NCI-H460 (cell line): Measurements from ENCODE around the gene ANP32B. TPM values are rescaled to one million over a fixed set of nuclear protein-coding genes. Genes with fewer than 3 reads are reported as not detected.
"Not testable (repeated sequence)": the region's sequence is repeated elsewhere in the genome, so short reads cannot be mapped to it uniquely, and the experiment has no call there.

Source experiments
- DNase-seq: peaks from one replicate; pipeline ENCODE4 v3.0.0-alpha.2; 2016; ENCODE audit warnings: low read depth; ENCODE audit errors: extremely low read depth
- total RNA-seq: library from RNA; depleted of rRNA; stranded (reverse); fragments of >200 nt; shearing (Covaris generic); gene quantifications from 2 replicates; pipeline ENCODE4 v1.2.3, GENCODE V29; 2014

The ANP32B gene
- total RNA-seq, 1 experiment from 2014 or later, result 34.6 TPM

GRCh38 chr9:97962575-97962974 lies 20.6 kb upstream of the ANP32B start:
- no peak for DNase-seq

- DNase-seq, result no peak
Observed at GRCh38 chr9:97963232-97963631, 19.9 kb upstream of the ANP32B start.

- DNase-seq, result no peak
Observed at GRCh38 chr9:97964901-97965300, 18.2 kb upstream of the ANP32B start.

GRCh38 chr9:97966493-97966892 lies 16.6 kb upstream of the ANP32B start:
- no peak for DNase-seq

GRCh38 chr9:97969014-97969413 lies 14.1 kb upstream of the ANP32B start:
- no peak for DNase-seq

- DNase-seq, result no peak
Observed at GRCh38 chr9:97970165-97970564, 13.0 kb upstream of the ANP32B start.

GRCh38 chr9:97972753-97973152 lies 10.4 kb upstream of the ANP32B start:
- no peak for DNase-seq

GRCh38 chr9:97975376-97975775 lies 7.8 kb upstream of the ANP32B start:
- no peak for DNase-seq

- not testable (repeated sequence) for DNase-seq
Observed at GRCh38 chr9:97976633-97977032, 6.5 kb upstream of the ANP32B start.

GRCh38 chr9:97978371-97979130 lies 4.6 kb upstream of the ANP32B start:
- DNase-seq, result no peak

- DNase-seq, result no peak
Observed at GRCh38 chr9:97979788-97980478, 3.2 kb upstream of the ANP32B start.

- DNase-seq, result peak; percentile 7
Observed at GRCh38 chr9:97980479-97980803, 2.7 kb upstream of the ANP32B start.

- DNase-seq, result no peak
Observed at GRCh38 chr9:97980918-97981845, 2.0 kb upstream of the ANP32B start.

GRCh38 chr9:97981846-97982682 lies 1.1 kb upstream of the ANP32B start:
- DNase-seq, result peak; percentile 21

GRCh38 chr9:97983589-97984187 lies 547 bp downstream of the ANP32B start:
- DNase-seq, result peak; percentile 5

- peak; percentile 50 for DNase-seq
Observed at GRCh38 chr9:97984188-97985057, 1.3 kb downstream of the ANP32B start.

- DNase-seq, result peak; percentile 6
Observed at GRCh38 chr9:97985058-97985861, 2.1 kb downstream of the ANP32B start.

- DNase-seq, result no peak
Observed at GRCh38 chr9:97987487-97987886, 4.3 kb downstream of the ANP32B start.
